Measurements from ENCODE around the gene QPCTL. TPM values are rescaled to one million over a fixed set of nuclear protein-coding genes. Genes with fewer than 3 reads are reported as not detected.
A peak's percentile ranks its signal among the peaks of the same experiment; 100 is the strongest.

QPCTL gene
- total and polyA plus RNA-seq, 2 of the 13 experiments (the other 11 are each of a cell fraction or from before 2014, with no cell fraction given) = 16.0 to 19.1 TPM

DNA sequence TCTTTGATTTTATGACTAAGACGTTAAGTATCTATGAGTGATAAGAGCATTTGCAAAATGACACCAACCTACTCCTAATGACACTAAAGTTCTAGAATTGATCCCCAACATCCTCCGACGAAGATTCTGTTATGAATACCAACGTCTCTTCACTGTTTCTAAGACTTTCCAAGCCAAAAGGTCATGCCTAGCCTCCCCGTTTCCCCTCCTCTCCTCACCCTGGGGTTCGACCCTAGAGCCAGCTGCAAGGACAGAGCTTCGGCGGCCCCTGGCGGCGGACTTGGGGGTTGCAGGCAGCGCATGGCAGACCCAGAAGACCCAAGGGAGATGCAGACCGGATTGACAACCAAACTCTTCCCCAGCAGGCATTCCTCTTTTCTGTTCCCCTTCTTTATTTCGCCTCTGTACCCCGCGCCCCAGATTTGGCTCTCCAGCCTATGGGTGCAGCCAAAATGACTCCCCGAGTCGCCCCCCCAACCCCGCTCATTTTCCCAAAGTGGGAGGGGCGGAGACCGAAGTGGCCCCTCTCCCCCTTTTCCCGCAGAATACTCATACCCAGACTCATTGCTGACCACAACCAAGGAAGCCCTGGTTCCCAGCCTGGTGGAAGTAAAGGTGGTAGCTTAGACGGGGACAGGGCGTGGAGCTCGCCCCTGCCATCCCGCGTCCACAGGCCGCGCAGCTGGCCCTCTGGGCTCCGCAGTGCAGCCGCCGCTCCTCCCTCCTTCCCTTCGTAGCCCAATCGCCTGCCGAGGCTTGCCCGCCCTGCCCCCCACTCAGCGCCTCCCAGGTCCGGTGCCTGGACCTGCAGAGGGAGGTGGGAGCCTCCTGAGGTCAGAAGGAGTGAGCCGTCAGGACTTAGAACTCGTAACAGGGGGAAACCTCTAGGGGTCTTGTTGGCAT is 49.2 kb upstream of the QPCTL start (continued):
- TF ChIP-seq REPIN1 (CRISPR knock-in tag; IDR thresholded peaks at IDR 0.05; ENCODE audit: borderline replicate concordance, low read depth) = no peak
- TF ChIP-seq, protein P1, sequence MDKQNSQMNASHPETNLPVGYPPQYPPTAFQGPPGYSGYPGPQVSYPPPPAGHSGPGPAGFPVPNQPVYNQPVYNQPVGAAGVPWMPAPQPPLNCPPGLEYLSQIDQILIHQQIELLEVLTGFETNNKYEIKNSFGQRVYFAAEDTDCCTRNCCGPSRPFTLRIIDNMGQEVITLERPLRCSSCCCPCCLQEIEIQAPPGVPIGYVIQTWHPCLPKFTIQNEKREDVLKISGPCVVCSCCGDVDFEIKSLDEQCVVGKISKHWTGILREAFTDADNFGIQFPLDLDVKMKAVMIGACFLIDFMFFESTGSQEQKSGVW (CRISPR knock-in tag; IDR thresholded peaks at IDR 0.05; ENCODE audit: borderline replicate concordance) = no peak
- no peak for TF ChIP-seq ASH2L (IDR thresholded peaks at IDR 0.05; ENCODE audit: insufficient read length, low read depth, low read length)
- TF ChIP-seq MZF1 (CRISPR knock-in tag; IDR thresholded peaks at IDR 0.05; ENCODE audit: borderline replicate concordance) = no peak
- TF ChIP-seq PITX1 (CRISPR knock-in tag; IDR thresholded peaks at IDR 0.05) = peak; percentile 20; the same call in 1 of the 2 replicates
- TF ChIP-seq POLR2G (IDR thresholded peaks at IDR 0.05; ENCODE audit: low read depth, low read length) = no peak
- TF ChIP-seq CREM (IDR thresholded peaks at IDR 0.05) = no peak
- TF ChIP-seq CREM (CRISPR knock-in tag; IDR thresholded peaks at IDR 0.05) = no peak
- TF ChIP-seq, protein P2, sequence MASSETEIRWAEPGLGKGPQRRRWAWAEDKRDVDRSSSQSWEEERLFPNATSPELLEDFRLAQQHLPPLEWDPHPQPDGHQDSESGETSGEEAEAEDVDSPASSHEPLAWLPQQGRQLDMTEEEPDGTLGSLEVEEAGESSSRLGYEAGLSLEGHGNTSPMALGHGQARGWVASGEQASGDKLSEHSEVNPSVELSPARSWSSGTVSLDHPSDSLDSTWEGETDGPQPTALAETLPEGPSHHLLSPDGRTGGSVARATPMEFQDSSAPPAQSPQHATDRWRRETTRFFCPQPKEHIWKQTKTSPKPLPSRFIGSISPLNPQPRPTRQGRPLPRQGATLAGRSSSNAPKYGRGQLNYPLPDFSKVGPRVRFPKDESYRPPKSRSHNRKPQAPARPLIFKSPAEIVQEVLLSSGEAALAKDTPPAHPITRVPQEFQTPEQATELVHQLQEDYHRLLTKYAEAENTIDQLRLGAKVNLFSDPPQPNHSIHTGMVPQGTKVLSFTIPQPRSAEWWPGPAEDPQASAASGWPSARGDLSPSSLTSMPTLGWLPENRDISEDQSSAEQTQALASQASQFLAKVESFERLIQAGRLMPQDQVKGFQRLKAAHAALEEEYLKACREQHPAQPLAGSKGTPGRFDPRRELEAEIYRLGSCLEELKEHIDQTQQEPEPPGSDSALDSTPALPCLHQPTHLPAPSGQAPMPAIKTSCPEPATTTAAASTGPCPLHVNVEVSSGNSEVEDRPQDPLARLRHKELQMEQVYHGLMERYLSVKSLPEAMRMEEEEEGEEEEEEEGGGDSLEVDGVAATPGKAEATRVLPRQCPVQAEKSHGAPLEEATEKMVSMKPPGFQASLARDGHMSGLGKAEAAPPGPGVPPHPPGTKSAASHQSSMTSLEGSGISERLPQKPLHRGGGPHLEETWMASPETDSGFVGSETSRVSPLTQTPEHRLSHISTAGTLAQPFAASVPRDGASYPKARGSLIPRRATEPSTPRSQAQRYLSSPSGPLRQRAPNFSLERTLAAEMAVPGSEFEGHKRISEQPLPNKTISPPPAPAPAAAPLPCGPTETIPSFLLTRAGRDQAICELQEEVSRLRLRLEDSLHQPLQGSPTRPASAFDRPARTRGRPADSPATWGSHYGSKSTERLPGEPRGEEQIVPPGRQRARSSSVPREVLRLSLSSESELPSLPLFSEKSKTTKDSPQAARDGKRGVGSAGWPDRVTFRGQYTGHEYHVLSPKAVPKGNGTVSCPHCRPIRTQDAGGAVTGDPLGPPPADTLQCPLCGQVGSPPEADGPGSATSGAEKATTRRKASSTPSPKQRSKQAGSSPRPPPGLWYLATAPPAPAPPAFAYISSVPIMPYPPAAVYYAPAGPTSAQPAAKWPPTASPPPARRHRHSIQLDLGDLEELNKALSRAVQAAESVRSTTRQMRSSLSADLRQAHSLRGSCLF (CRISPR knock-in tag; IDR thresholded peaks at IDR 0.05; ENCODE audit: borderline replicate concordance) = no peak
- TF ChIP-seq, protein P3, sequence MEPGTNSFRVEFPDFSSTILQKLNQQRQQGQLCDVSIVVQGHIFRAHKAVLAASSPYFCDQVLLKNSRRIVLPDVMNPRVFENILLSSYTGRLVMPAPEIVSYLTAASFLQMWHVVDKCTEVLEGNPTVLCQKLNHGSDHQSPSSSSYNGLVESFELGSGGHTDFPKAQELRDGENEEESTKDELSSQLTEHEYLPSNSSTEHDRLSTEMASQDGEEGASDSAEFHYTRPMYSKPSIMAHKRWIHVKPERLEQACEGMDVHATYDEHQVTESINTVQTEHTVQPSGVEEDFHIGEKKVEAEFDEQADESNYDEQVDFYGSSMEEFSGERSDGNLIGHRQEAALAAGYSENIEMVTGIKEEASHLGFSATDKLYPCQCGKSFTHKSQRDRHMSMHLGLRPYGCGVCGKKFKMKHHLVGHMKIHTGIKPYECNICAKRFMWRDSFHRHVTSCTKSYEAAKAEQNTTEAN (CRISPR knock-in tag; conservative IDR thresholded peaks at IDR 0.05) = no peak
- TF ChIP-seq, protein P4, sequence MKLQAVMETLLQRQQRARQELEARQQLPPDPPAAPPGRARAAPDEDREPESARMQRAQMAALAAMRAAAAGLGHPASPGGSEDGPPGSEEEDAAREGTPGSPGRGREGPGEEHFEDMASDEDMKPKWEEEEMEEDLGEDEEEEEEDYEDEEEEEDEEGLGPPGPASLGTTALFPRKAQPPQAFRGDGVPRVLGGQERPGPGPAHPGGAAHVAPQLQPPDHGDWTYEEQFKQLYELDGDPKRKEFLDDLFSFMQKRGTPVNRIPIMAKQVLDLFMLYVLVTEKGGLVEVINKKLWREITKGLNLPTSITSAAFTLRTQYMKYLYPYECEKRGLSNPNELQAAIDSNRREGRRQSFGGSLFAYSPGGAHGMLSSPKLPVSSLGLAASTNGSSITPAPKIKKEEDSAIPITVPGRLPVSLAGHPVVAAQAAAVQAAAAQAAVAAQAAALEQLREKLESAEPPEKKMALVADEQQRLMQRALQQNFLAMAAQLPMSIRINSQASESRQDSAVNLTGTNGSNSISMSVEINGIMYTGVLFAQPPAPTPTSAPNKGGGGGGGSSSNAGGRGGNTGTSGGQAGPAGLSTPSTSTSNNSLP (IDR thresholded peaks at IDR 0.05; ENCODE audit: low read depth, low read length) = no peak
- no peak for TF ChIP-seq CAMTA2 (CRISPR knock-in tag; IDR thresholded peaks at IDR 0.05; ENCODE audit: borderline replicate concordance)
- no peak; the same call in 1 of the 2 replicates for TF ChIP-seq HDAC1 (CRISPR knock-in tag; IDR thresholded peaks at IDR 0.05)
- TF ChIP-seq SIN3B (IDR thresholded peaks at IDR 0.05; ENCODE audit: low read length) = no peak
- no peak for TF ChIP-seq HNRNPK (IDR thresholded peaks at IDR 0.05; ENCODE audit: low read depth, low read length, poor library complexity, severe bottlenecking)
- TF ChIP-seq, protein P5, sequence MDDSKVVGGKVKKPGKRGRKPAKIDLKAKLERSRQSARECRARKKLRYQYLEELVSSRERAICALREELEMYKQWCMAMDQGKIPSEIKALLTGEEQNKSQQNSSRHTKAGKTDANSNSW (CRISPR knock-in tag; IDR thresholded peaks at IDR 0.05; ENCODE audit: borderline replicate concordance) = no peak
- no peak for TF ChIP-seq ZNF598 (CRISPR knock-in tag; IDR thresholded peaks at IDR 0.05; ENCODE audit: borderline replicate concordance)
- TF ChIP-seq, protein P6, sequence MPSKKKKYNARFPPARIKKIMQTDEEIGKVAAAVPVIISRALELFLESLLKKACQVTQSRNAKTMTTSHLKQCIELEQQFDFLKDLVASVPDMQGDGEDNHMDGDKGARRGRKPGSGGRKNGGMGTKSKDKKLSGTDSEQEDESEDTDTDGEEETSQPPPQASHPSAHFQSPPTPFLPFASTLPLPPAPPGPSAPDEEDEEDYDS (CRISPR knock-in tag; IDR thresholded peaks at IDR 0.05) = no peak
